PC-9 (cell line): Measurements from ENCODE around the gene APBA2. TPM values are rescaled to one million over a fixed set of nuclear protein-coding genes. Genes with fewer than 3 reads are reported as not detected.

ENCODE experiments used
- BruUV-seq: library from RNA; stranded (reverse); fragments of 400-500 nt; replicated peaks from 2 replicates; lab custom pipeline; 2021; lab: Mats Ljungman, UMichigan
- CTCF ChIA-PET: fragments of 300-600 bp; sonication (Branson Sonifier 250); formaldehyde crosslinking; loops from one replicate; lab custom pipeline; 2022; ENCODE audit warnings: antibody characterized with exemption; lab: Charles Lee
- POLR2A ChIA-PET: fragments of 300-600 bp; sonication (Branson Sonifier 250); formaldehyde crosslinking; loops from one replicate; lab custom pipeline; 2022; ENCODE audit warnings: antibody characterized with exemption; ENCODE audit not compliant: unreplicated experiment; lab: Charles Lee
- DNase-seq, 2 experiments: peaks; one replicate each; pipeline versions ENCODE4 v3.0.0 to v3.0.0-alpha.2; 2015 to 2022; ENCODE audit warnings: mixed read lengths in 1 of 2
- H2AFZ ChIP-seq: fragments of 200-600 bp; sonication (generic); 2 replicates; pipeline ENCODE4 v1.8.1; 2017; ENCODE audit warnings: antibody characterized with exemption
- H3F3A ChIP-seq: fragments of 200-600 bp; sonication (generic); 2 replicates; pipeline ENCODE4 v1.8.1; 2017; ENCODE audit warnings: antibody characterized with exemption, mild to moderate bottlenecking, low read depth; ENCODE audit not compliant: insufficient read depth
- H3K27ac ChIP-seq: fragments of 200-600 bp; sonication (generic); 2 replicates; pipeline ENCODE4 v1.6.1; 2016; ENCODE audit warnings: mixed run types
- H3K27me3 ChIP-seq: fragments of 200-600 bp; sonication (generic); 2 replicates; pipeline ENCODE4 v1.6.1; 2016; ENCODE audit warnings: low read depth, mixed run types; ENCODE audit not compliant: insufficient read depth
- H3K36me3 ChIP-seq: fragments of 200-600 bp; sonication (generic); 2 replicates; pipeline ENCODE4 v1.6.1; 2016; ENCODE audit warnings: low read depth, mixed run types
- H3K4me1 ChIP-seq: fragments of 200-600 bp; sonication (generic); replicated peaks from 2 replicates; pipeline ENCODE4 v1.6.1; 2016; ENCODE audit warnings: mixed run types; ENCODE audit not compliant: insufficient read depth
- H3K4me2 ChIP-seq: fragments of 200-600 bp; sonication (generic); 2 replicates; pipeline ENCODE4 v1.6.1; 2017; ENCODE audit warnings: mixed run types
- H3K4me3 ChIP-seq: fragments of 200-600 bp; sonication (generic); 2 replicates; pipeline ENCODE4 v1.6.1; 2016; ENCODE audit warnings: mixed run types
- H3K79me2 ChIP-seq: fragments of 200-600 bp; sonication (generic); 2 replicates; pipeline ENCODE4 v1.6.1; 2017; ENCODE audit warnings: low read depth, mixed run types
- H3K9me2 ChIP-seq: fragments of 200-600 bp; sonication (generic); 2 replicates; pipeline ENCODE4 v1.8.1; 2017; ENCODE audit warnings: mild to moderate bottlenecking; ENCODE audit not compliant: insufficient read depth
- H3K9me3 ChIP-seq: fragments of 200-600 bp; sonication (generic); 2 replicates; pipeline ENCODE4 v1.8.1; 2016; ENCODE audit warnings: low read depth; ENCODE audit not compliant: insufficient read depth
- H4K20me1 ChIP-seq: fragments of 200-600 bp; sonication (generic); 2 replicates; pipeline ENCODE4 v1.8.1; 2017; ENCODE audit not compliant: insufficient read depth
- EZH2 ChIP-seq: fragments of 200-600 bp; sonication (generic); IDR thresholded peaks from 2 replicates; pipeline ENCODE4 v1.8.0; 2017; ENCODE audit warnings: antibody characterized with exemption, low read depth
- intact Hi-C: fragments of 100-400 bp; cut with micrococcal nuclease; formaldehyde crosslinking; loops from one replicate; pipeline ENCODE4 v1.10.0; 2022; ENCODE audit not compliant: unreplicated experiment
- total RNA-seq: library from RNA; stranded (reverse); gene quantifications from 2 replicates; pipeline ENCODE4 v1.2.3, GENCODE V29; 2021
- TF ChIP-seq, protein P1 (sequence below): fragments of 200-600 bp; sonication (generic); conservative IDR thresholded peaks from 2 replicates; pipeline ENCODE4 v1.6.1; 2017; ENCODE audit warnings: mixed run types, antibody characterized with exemption, mild to moderate bottlenecking, moderate library complexity

The APBA2 gene
- total RNA-seq, 1 experiment from 2014 or later: not detected

DNA sequence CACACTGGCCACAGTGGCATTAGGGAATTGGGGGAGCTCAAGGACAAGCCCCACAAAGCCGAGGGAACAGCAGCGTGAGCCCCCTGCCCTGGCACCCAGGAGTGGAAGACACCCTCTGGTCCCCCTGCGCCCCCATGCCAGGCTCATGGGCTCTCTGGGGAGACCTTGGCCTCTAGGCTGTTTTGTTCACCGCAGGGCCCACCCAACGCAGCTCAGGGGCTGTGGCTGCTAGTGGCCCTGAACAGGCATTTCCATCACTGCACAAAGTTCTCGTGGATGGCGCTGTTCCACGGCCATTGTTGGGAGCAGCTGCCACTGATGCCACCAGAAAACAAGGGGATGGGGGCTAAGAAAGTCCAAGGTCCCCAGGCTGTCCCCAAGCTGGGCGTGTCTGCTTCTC is 236.1 kb downstream of the APBA2 start:
- no peak overlapping the region for H3K27ac ChIP-seq
- H3K4me2 ChIP-seq: no peak overlapping the region
- H3K27me3 ChIP-seq: peaks cover 48% of the 10 kb centered on the region
- H3K36me3 ChIP-seq: no peaks in the 10 kb centered on the region
- no peaks in the 10 kb centered on the region for H3K79me2 ChIP-seq
- BruUV-seq: no TSS peak
- H3F3A ChIP-seq: no peaks in the 10 kb centered on the region
- no peaks in the 10 kb centered on the region for H3K4me1 ChIP-seq
- intact Hi-C loops: no loop called here
- no peaks in the 10 kb centered on the region for H3K9me2 ChIP-seq
- H2AFZ ChIP-seq: no peak overlapping the region
- no peak for DNase-seq
- TF ChIP-seq, protein P1, sequence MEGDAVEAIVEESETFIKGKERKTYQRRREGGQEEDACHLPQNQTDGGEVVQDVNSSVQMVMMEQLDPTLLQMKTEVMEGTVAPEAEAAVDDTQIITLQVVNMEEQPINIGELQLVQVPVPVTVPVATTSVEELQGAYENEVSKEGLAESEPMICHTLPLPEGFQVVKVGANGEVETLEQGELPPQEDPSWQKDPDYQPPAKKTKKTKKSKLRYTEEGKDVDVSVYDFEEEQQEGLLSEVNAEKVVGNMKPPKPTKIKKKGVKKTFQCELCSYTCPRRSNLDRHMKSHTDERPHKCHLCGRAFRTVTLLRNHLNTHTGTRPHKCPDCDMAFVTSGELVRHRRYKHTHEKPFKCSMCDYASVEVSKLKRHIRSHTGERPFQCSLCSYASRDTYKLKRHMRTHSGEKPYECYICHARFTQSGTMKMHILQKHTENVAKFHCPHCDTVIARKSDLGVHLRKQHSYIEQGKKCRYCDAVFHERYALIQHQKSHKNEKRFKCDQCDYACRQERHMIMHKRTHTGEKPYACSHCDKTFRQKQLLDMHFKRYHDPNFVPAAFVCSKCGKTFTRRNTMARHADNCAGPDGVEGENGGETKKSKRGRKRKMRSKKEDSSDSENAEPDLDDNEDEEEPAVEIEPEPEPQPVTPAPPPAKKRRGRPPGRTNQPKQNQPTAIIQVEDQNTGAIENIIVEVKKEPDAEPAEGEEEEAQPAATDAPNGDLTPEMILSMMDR: no peak
- TF ChIP-seq EZH2: no peak
- no peak overlapping the region for H3K4me3 ChIP-seq
- ChIA-PET POLR2A (no interaction called here), CTCF (no interaction called here)
- H4K20me1 ChIP-seq: no peaks in the 10 kb centered on the region
- no peaks in the 10 kb centered on the region for H3K9me3 ChIP-seq

GRCh38 chr15:29122506-29122905 is 236.7 kb downstream of the APBA2 start:
- Histone ChIP-seq H4K20me1 (no peaks in the 10 kb centered on the region), H3K9me2 (no peaks in the 10 kb centered on the region), H3F3A (no peaks in the 10 kb centered on the region), H3K4me2 (no peak overlapping the region), H3K4me1 (no peaks in the 10 kb centered on the region), H3K27me3 (peaks cover 45% of the 10 kb centered on the region), H2AFZ (no peak overlapping the region), H3K27ac (no peak overlapping the region), H3K4me3 (no peak overlapping the region), H3K9me3 (no peaks in the 10 kb centered on the region), H3K79me2 (no peaks in the 10 kb centered on the region), H3K36me3 (no peaks in the 10 kb centered on the region)
- ChIA-PET POLR2A (no interaction called here), CTCF (no interaction called here)
- no peak for TF ChIP-seq EZH2
- TF ChIP-seq, protein P1: no peak
- no TSS peak for BruUV-seq
- intact Hi-C loops: no loop called here
- DNase-seq: no peak

DNA sequence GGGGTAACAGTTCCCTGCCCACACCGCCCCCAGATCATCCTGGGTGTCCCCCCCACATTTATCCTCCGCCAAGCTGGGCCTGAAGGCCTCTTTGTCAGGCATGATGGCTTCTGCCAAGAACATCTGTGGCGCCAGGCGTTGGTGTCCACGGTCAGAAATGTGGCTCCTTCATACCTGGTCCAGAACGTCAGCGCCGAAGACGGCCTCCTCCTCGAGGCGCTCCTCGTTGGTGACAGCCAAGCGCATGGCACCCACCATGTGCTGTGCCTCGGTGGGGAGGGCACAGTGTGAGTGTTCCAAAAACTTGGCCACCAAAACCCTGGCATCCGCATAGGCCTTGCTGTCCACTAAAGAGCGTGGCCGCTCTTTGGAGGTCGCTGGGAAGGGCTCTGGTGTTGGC is 237.4 kb downstream of the APBA2 start:
- no peaks in the 10 kb centered on the region for H3K9me3 ChIP-seq
- ChIA-PET CTCF (no interaction called here), POLR2A (no interaction called here)
- BruUV-seq: no TSS peak
- no peak for DNase-seq
- no peak overlapping the region for H3K4me2 ChIP-seq
- H3F3A ChIP-seq: no peaks in the 10 kb centered on the region
- H3K4me3 ChIP-seq: no peak overlapping the region
- peaks cover 44% of the 10 kb centered on the region; the same call in 1 of the 2 replicates for H3K27me3 ChIP-seq
- H4K20me1 ChIP-seq: no peaks in the 10 kb centered on the region
- H3K79me2 ChIP-seq: no peaks in the 10 kb centered on the region
- no peaks in the 10 kb centered on the region for H3K4me1 ChIP-seq
- no peaks in the 10 kb centered on the region for H3K36me3 ChIP-seq
- no peaks in the 10 kb centered on the region for H3K9me2 ChIP-seq
- H3K27ac ChIP-seq: no peak overlapping the region
- intact Hi-C loops: no loop called here
- TF ChIP-seq, protein P1: no peak
- H2AFZ ChIP-seq: no peak overlapping the region
